Measurements from ENCODE around the gene PLD2.

- TF ChIP-seq, protein P1, sequence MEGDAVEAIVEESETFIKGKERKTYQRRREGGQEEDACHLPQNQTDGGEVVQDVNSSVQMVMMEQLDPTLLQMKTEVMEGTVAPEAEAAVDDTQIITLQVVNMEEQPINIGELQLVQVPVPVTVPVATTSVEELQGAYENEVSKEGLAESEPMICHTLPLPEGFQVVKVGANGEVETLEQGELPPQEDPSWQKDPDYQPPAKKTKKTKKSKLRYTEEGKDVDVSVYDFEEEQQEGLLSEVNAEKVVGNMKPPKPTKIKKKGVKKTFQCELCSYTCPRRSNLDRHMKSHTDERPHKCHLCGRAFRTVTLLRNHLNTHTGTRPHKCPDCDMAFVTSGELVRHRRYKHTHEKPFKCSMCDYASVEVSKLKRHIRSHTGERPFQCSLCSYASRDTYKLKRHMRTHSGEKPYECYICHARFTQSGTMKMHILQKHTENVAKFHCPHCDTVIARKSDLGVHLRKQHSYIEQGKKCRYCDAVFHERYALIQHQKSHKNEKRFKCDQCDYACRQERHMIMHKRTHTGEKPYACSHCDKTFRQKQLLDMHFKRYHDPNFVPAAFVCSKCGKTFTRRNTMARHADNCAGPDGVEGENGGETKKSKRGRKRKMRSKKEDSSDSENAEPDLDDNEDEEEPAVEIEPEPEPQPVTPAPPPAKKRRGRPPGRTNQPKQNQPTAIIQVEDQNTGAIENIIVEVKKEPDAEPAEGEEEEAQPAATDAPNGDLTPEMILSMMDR (IDR thresholded peaks at IDR 0.05): no peak
- TF ChIP-seq ZFX (IDR thresholded peaks at IDR 0.05; ENCODE audit: borderline replicate concordance): no peak
Measured at GRCh38 chr17:4836221-4836620, 29.3 kb downstream of the PLD2 start.

Data from 22Rv1 (cell line).